HepG2 (cell line): Measurements from ENCODE around the gene ZMYND8.

Experiments
- ESRRA ChIP-seq: sonication (generic); formaldehyde crosslinking; IDR thresholded peaks from 2 replicates; pipeline ENCODE4 v1.5.1; 2020; ENCODE audit warnings: mild to moderate bottlenecking, low read depth, missing genetic modification reagents
- EZH2 ChIP-seq: conservative IDR thresholded peaks from 2 replicates; pipeline ENCODE4 v1.6.1; 2012; ENCODE audit warnings: mild to moderate bottlenecking, low read depth, low read length, moderate library complexity
- GLI4 ChIP-seq: sonication (generic); formaldehyde crosslinking; IDR thresholded peaks from 2 replicates; pipeline ENCODE4 v1.5.1; 2020; ENCODE audit warnings: missing genetic modification reagents, mild to moderate bottlenecking, moderate library complexity, borderline replicate concordance
- HNF4G ChIP-seq, 2 experiments: sonication (generic) in 1 of 2; formaldehyde crosslinking in 1 of 2; IDR thresholded peaks; 2 replicates each; pipeline versions ENCODE4 v1.4.0 to v1.6.1; 2011 to 2020; ENCODE audit warnings: borderline replicate concordance in 2 of 2, low read depth in 2 of 2, mild to moderate bottlenecking in 2 of 2, low read length in 1 of 2, missing genetic modification reagents in 1 of 2, moderate library complexity in 1 of 2
- MAFG ChIP-seq: sonication (generic); formaldehyde crosslinking; IDR thresholded peaks from 2 replicates; pipeline ENCODE4 v1.5.1; 2020; ENCODE audit warnings: mild to moderate bottlenecking, missing genetic modification reagents
- NR3C1 ChIP-seq: sonication (generic); formaldehyde crosslinking; IDR thresholded peaks from 2 replicates; pipeline ENCODE4 v1.4.0; 2020; ENCODE audit warnings: missing genetic modification reagents
- WIZ ChIP-seq: sonication (generic); formaldehyde crosslinking; IDR thresholded peaks from 2 replicates; pipeline ENCODE4 v1.5.1; 2020; ENCODE audit warnings: mild to moderate bottlenecking, missing genetic modification reagents

GRCh38 chr20:47356220-47356525, 326 bp downstream of the ZMYND8 start:
- TF ChIP-seq ESRRA (CRISPR knock-in tag) = no peak
- TF ChIP-seq NR3C1 = no peak
- TF ChIP-seq WIZ (CRISPR knock-in tag) = no peak
- TF ChIP-seq HNF4G (IDR thresholded peaks at IDR 0.05; ENCODE audit: borderline replicate concordance, low read depth, low read length) = no peak
- TF ChIP-seq HNF4G (CRISPR knock-in tag; IDR thresholded peaks at IDR 0.05; ENCODE audit: borderline replicate concordance, low read depth) = no peak
- no peak for TF ChIP-seq EZH2
- no peak for TF ChIP-seq GLI4
- TF ChIP-seq MAFG (CRISPR knock-in tag) = no peak
